ENCODE measurements around the gene SMPD3. TPM values are rescaled to one million over a fixed set of nuclear protein-coding genes. Genes with fewer than 3 reads are reported as not detected.

Gene SMPD3
- polyA plus RNA-seq, 2 of the 4 experiments (the other 2 are of a cell fraction) = 0.04 to 0.13 TPM

- FAIRE-seq (no peak), DNase-seq (ENCODE audit: low read depth in 1 of 2, low spot score in 1 of 2) (no peak), ATAC-seq (no peak)
- ChIA-PET POLR2A (no interaction called here), CTCF (interaction anchor here (4.4 kb wide), 1 partner anchor 14 kb away, joined by 22 read pairs; no protein-coding TSS in a partner anchor)
- no peak overlapping the region for H3K4me2 ChIP-seq
- H3K27ac ChIP-seq = no peak overlapping the region
- 89% methylated on average over 7 of the region's 7 CpGs for WGBS (ENCODE audit: missing lambda C conversion rate)
- H3K9me3 ChIP-seq = no peaks in the 10 kb centered on the region
- H3K4me1 ChIP-seq = no peaks in the 10 kb centered on the region
- no peak overlapping the region for H3K4me3 ChIP-seq
- TF ChIP-seq JUN (IDR thresholded peaks at IDR 0.05) (no peak), HOXB13 (CRISPR knock-in tag; IDR thresholded peaks at IDR 0.05; ENCODE audit: low read depth) (no peak), CEBPB (IDR thresholded peaks at IDR 0.05) (no peak), RFX5 (IDR thresholded peaks at IDR 0.05) (no peak), HDAC2 (IDR thresholded peaks at IDR 0.05) (no peak), RARB (CRISPR knock-in tag; IDR thresholded peaks at IDR 0.05) (no peak), CHD2 (IDR thresholded peaks at IDR 0.05; ENCODE audit: low read length, partially characterized antibody) (no peak), TP53 (CRISPR knock-in tag; IDR thresholded peaks at IDR 0.05) (no peak)
Measured at GRCh38 chr16:68342620-68343019, 105.7 kb downstream of the SMPD3 start.

DNA sequence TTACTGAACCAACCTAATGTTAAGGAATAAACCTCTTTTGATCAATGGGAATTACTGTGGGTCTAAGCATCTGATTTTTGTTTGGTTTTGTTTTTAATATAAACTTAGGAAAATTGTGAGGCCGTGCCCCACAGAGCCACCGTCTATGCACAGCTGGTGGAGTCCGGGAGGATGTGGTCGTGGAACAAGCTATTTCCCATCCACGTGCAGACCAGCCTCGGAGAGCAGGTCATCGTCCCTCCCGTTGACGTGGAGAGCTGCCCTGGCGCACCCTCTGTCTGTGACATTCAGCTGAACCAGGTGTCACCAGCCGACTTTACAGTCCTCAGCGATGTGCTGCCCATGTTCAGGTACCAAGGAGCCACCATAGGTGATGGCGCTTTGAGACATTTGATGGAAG is 109.1 kb downstream of the SMPD3 start:
- TF ChIP-seq RFX5 (IDR thresholded peaks at IDR 0.05) (no peak), BCL3 (IDR thresholded peaks at IDR 0.05) (no peak), HDAC2 (IDR thresholded peaks at IDR 0.05) (no peak), BHLHE40 (IDR thresholded peaks at IDR 0.05; ENCODE audit: low read depth, low read length) (no peak), TP53 (CRISPR knock-in tag; IDR thresholded peaks at IDR 0.05) (no peak), FOSB (CRISPR knock-in tag; IDR thresholded peaks at IDR 0.05) (no peak), TFCP2L1 (CRISPR knock-in tag; IDR thresholded peaks at IDR 0.05) (no peak), MAX (IDR thresholded peaks at IDR 0.05) (no peak), EP300 (IDR thresholded peaks at IDR 0.05) (no peak), MAFK (IDR thresholded peaks at IDR 0.05; ENCODE audit: partially characterized antibody) (no peak), CEBPB (IDR thresholded peaks at IDR 0.05) (no peak)
- TF ChIP-seq, protein P1, sequence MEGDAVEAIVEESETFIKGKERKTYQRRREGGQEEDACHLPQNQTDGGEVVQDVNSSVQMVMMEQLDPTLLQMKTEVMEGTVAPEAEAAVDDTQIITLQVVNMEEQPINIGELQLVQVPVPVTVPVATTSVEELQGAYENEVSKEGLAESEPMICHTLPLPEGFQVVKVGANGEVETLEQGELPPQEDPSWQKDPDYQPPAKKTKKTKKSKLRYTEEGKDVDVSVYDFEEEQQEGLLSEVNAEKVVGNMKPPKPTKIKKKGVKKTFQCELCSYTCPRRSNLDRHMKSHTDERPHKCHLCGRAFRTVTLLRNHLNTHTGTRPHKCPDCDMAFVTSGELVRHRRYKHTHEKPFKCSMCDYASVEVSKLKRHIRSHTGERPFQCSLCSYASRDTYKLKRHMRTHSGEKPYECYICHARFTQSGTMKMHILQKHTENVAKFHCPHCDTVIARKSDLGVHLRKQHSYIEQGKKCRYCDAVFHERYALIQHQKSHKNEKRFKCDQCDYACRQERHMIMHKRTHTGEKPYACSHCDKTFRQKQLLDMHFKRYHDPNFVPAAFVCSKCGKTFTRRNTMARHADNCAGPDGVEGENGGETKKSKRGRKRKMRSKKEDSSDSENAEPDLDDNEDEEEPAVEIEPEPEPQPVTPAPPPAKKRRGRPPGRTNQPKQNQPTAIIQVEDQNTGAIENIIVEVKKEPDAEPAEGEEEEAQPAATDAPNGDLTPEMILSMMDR (IDR thresholded peaks at IDR 0.05) = no peak
- TF ChIP-seq, protein P2, sequence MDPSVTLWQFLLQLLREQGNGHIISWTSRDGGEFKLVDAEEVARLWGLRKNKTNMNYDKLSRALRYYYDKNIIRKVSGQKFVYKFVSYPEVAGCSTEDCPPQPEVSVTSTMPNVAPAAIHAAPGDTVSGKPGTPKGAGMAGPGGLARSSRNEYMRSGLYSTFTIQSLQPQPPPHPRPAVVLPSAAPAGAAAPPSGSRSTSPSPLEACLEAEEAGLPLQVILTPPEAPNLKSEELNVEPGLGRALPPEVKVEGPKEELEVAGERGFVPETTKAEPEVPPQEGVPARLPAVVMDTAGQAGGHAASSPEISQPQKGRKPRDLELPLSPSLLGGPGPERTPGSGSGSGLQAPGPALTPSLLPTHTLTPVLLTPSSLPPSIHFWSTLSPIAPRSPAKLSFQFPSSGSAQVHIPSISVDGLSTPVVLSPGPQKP (IDR thresholded peaks at IDR 0.05; ENCODE audit: low read depth, low read length) = no peak
- Histone ChIP-seq H3K27ac (no peak overlapping the region), H3K4me2 (no peak overlapping the region), H3K4me3 (no peak overlapping the region), H3K4me1 (no peaks in the 10 kb centered on the region), H3K9me3 (no peaks in the 10 kb centered on the region)
- ChIA-PET POLR2A (no interaction called here), CTCF (interaction anchor here (0.8 to 4.6 kb wide), 3 partner anchors 11 to 77 kb away, joined by 3 to 41 read pairs (median 10); no protein-coding TSS in a partner anchor)
- no peak for DNase-seq (ENCODE audit: low read depth in 1 of 2, low spot score in 1 of 2)
- no peak for ATAC-seq
- 95% methylated on average over 13 of the region's 13 CpGs for WGBS (ENCODE audit: missing lambda C conversion rate)
- no peak for FAIRE-seq

GRCh38 chr16:68338326-68339119 is 109.8 kb downstream of the SMPD3 start:
- Histone ChIP-seq H3K27ac (no peak overlapping the region), H3K4me3 (no peak overlapping the region), H3K4me1 (no peaks in the 10 kb centered on the region), H3K9me3 (no peaks in the 10 kb centered on the region), H3K4me2 (no peak overlapping the region)
- WGBS (ENCODE audit: missing lambda C conversion rate) = 94% methylated on average over 16 of the region's 16 CpGs
- ATAC-seq = no peak; a peak in 1 of 6 replicates
- CTCF ChIA-PET = interaction anchor here (1.0 to 4.6 kb wide), 4 partner anchors 10 to 98 kb away, joined by 3 to 41 read pairs (median 7); partner anchors contain the start of gene SLC7A6
- no peak for FAIRE-seq
- POLR2A ChIA-PET = no interaction called here
- no peak for DNase-seq (ENCODE audit: low read depth in 1 of 2, low spot score in 1 of 2)
- no peak for TF ChIP-seq POLR2A (IDR thresholded peaks at IDR 0.05; ENCODE audit: low read length)
- no peak for TF ChIP-seq CBX8 (IDR thresholded peaks at IDR 0.05)
- TF ChIP-seq POLR2AphosphoS2 (conservative IDR thresholded peaks at IDR 0.05; ENCODE audit: low read length) = no peak
- TF ChIP-seq FOSL2 (IDR thresholded peaks at IDR 0.05) = no peak
- TF ChIP-seq FOSL2 (CRISPR knock-in tag; IDR thresholded peaks at IDR 0.05) = no peak
- TF ChIP-seq, protein P3, sequence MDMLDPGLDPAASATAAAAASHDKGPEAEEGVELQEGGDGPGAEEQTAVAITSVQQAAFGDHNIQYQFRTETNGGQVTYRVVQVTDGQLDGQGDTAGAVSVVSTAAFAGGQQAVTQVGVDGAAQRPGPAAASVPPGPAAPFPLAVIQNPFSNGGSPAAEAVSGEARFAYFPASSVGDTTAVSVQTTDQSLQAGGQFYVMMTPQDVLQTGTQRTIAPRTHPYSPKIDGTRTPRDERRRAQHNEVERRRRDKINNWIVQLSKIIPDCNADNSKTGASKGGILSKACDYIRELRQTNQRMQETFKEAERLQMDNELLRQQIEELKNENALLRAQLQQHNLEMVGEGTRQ (IDR thresholded peaks at IDR 0.05) = no peak
- no peak for TF ChIP-seq BCL3 (IDR thresholded peaks at IDR 0.05)
- no peak for TF ChIP-seq HEYL (CRISPR knock-in tag; IDR thresholded peaks at IDR 0.05)
- no peak for TF ChIP-seq EHF (CRISPR knock-in tag; IDR thresholded peaks at IDR 0.05)
- TF ChIP-seq HOXB5 (CRISPR knock-in tag; IDR thresholded peaks at IDR 0.05) = no peak
- no peak for TF ChIP-seq HMGXB4 (CRISPR knock-in tag; IDR thresholded peaks at IDR 0.05; ENCODE audit: borderline replicate concordance)
